Trophoblast cell (in vitro differentiated cells and primary cell): ENCODE data around the gene SNORC.

ENCODE experiments used
- DNase-seq, 2 donors: peaks; one replicate each; pipeline ENCODE4 v3.0.0-alpha.2; 2016
- H2AFZ ChIP-seq: 2 replicates; pipeline ENCODE4 v1.6.1; 2013; ENCODE audit warnings: low read length, moderate library complexity, mild to moderate bottlenecking; ENCODE audit not compliant: insufficient read depth, poor library complexity
- H2AK5ac ChIP-seq: 2 replicates; pipeline ENCODE4 v1.6.1; 2013; ENCODE audit warnings: mild to moderate bottlenecking, low read length
- H2BK120ac ChIP-seq: 2 replicates; pipeline ENCODE4 v1.6.1; 2013; ENCODE audit warnings: low read length, mild to moderate bottlenecking, moderate library complexity; ENCODE audit not compliant: insufficient read depth, poor library complexity
- H2BK12ac ChIP-seq: 2 replicates; pipeline ENCODE4 v1.6.1; 2013; ENCODE audit warnings: mild to moderate bottlenecking, low read length, moderate library complexity
- H2BK5ac ChIP-seq: 2 replicates; pipeline ENCODE4 v1.6.1; 2013; ENCODE audit warnings: low read length, low read depth, moderate library complexity, mild to moderate bottlenecking; ENCODE audit not compliant: poor library complexity
- H3K14ac ChIP-seq: 2 replicates; pipeline ENCODE4 v1.6.1; 2013; ENCODE audit warnings: mild to moderate bottlenecking, low read length
- H3K18ac ChIP-seq: 2 replicates; pipeline ENCODE4 v1.6.1; 2013; ENCODE audit warnings: mild to moderate bottlenecking, low read length
- H3K23ac ChIP-seq: 2 replicates; pipeline ENCODE4 v1.6.1; 2013; ENCODE audit warnings: low read length
- H3K27ac ChIP-seq: 2 replicates; pipeline ENCODE4 v1.5.1; 2013; ENCODE audit warnings: low read depth, mild to moderate bottlenecking, inconsistent platforms, low read length, moderate library complexity
- H3K27me3 ChIP-seq: 2 replicates; pipeline ENCODE4 v1.6.1; 2013; ENCODE audit warnings: inconsistent platforms, mild to moderate bottlenecking, low read length, moderate library complexity; ENCODE audit not compliant: insufficient read depth
- H3K36me3 ChIP-seq, 2 experiments: 1 replicate in 1 of 2; 2 replicates in 1 of 2; pipeline ENCODE4 v1.6.1; 2013; ENCODE audit warnings: low read length in 2 of 2, mild to moderate bottlenecking in 2 of 2, moderate library complexity in 1 of 2; ENCODE audit not compliant: insufficient read depth in 2 of 2, control insufficient read depth in 1 of 2
- H3K4ac ChIP-seq: 2 replicates; pipeline ENCODE4 v1.6.1; 2013; ENCODE audit warnings: low read depth, mild to moderate bottlenecking, low read length, moderate library complexity
- H3K4me1 ChIP-seq, 2 experiments: 1 replicate in 1 of 2; 2 replicates in 1 of 2; pipeline ENCODE4 v1.6.1; 2013; ENCODE audit warnings: low read length in 2 of 2, mild to moderate bottlenecking in 2 of 2, moderate library complexity in 1 of 2; ENCODE audit not compliant: insufficient read depth in 2 of 2, control insufficient read depth in 1 of 2
- H3K4me2 ChIP-seq: 2 replicates; pipeline ENCODE4 v1.6.1; 2013; ENCODE audit warnings: inconsistent platforms, mild to moderate bottlenecking, low read length, moderate library complexity
- H3K4me3 ChIP-seq: 2 replicates; pipeline ENCODE4 v1.5.1; 2013; ENCODE audit warnings: mild to moderate bottlenecking, low read depth, low read length, inconsistent platforms
- H3K79me1 ChIP-seq: one replicate; pipeline ENCODE4 v1.6.1; 2013; ENCODE audit warnings: low read length
- H3K79me2 ChIP-seq: 2 replicates; pipeline ENCODE4 v1.6.1; 2013; ENCODE audit warnings: low read length, mild to moderate bottlenecking; ENCODE audit not compliant: control insufficient read depth, insufficient read depth, poor library complexity
- H3K9ac ChIP-seq: 2 replicates; pipeline ENCODE4 v1.6.1; 2013; ENCODE audit warnings: mild to moderate bottlenecking, low read length
- H3K9me3 ChIP-seq: 2 replicates; pipeline ENCODE4 v1.6.1; 2013; ENCODE audit warnings: low read depth, mild to moderate bottlenecking, control low read depth, inconsistent platforms, low read length; ENCODE audit not compliant: insufficient read depth
- H4K12ac ChIP-seq: 2 replicates; pipeline ENCODE4 v1.6.1; 2013; ENCODE audit warnings: low read depth, mild to moderate bottlenecking, low read length, moderate library complexity
- H4K8ac ChIP-seq: 2 replicates; pipeline ENCODE4 v1.6.1; 2013; ENCODE audit warnings: low read depth, mild to moderate bottlenecking, low read length, moderate library complexity
- H4K91ac ChIP-seq: one replicate; pipeline ENCODE4 v1.6.1; 2013; ENCODE audit warnings: low read depth, mild to moderate bottlenecking, low read length, moderate library complexity
- WGBS: extraction: QIAGEN DNeasy Blood & Tissue Kit; methylation state at CpG from one replicate; pipeline ENCODE4 v1.1.7; 2013; ENCODE audit warnings: missing lambda C conversion rate; ENCODE audit not compliant: insufficient read length, insufficient coverage; ENCODE audit errors: extremely low coverage; 5-methylcytosine and 5-hydroxymethylcytosine counted together

The SNORC gene

GRCh38 chr2:232892221-232892620 lies 22.2 kb downstream of the SNORC start:
- Histone ChIP-seq H4K8ac (no peak overlapping the region), H3K4me3 (no peak overlapping the region), H3K9me3 (peaks cover 4% of the 10 kb centered on the region), H3K4ac (no peak overlapping the region), H3K4me2 (no peak overlapping the region), H3K4me1 (peaks cover 6 to 8% of the 10 kb centered on the region in 2 experiments), H2AFZ (no peak overlapping the region), H2BK12ac (no peak overlapping the region), H3K27me3 (no peaks in the 10 kb centered on the region), H2BK120ac (no peak overlapping the region), H3K79me1 (no peaks in the 10 kb centered on the region), H3K9ac (no peak overlapping the region), H2BK5ac (no peak overlapping the region), H3K27ac (no peak overlapping the region), H2AK5ac (no peak overlapping the region), H4K91ac (no peak overlapping the region), H3K23ac (no peak overlapping the region), H3K36me3 (no peaks in the 10 kb centered on the region), H3K79me2 (no peaks in the 10 kb centered on the region), H3K14ac (no peak overlapping the region), H4K12ac (no peak overlapping the region), H3K18ac (no peak overlapping the region)
- WGBS = no CpG with 5 or more reads among the region's 13 CpGs
- DNase-seq = no peak

DNA sequence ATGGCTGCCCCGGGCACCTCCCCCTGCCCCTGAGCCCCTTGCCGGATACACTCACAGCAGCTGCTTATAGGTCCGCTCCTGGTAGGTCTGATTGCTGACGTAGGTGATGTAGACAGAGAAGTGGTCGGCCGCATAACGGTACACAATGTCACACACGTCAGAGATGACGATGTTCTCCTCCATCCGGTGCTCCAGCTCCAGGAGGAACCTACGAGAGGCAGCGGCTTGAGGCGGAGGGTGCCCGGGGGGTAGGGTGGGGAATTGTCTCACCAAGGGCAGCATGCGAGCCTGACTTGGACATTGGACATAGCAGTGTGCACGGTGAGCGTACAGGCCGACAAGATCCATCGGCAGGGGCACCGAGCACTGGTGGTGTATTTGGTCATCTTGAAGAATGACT lies 22.8 kb downstream of the SNORC start:
- H3K27ac ChIP-seq = no peak overlapping the region
- no peak overlapping the region for H3K4me2 ChIP-seq
- H3K9ac ChIP-seq = no peak overlapping the region
- H2BK120ac ChIP-seq = no peak overlapping the region
- H3K14ac ChIP-seq = no peak overlapping the region
- no peak overlapping the region for H4K12ac ChIP-seq
- no peak overlapping the region for H3K18ac ChIP-seq
- H3K4me3 ChIP-seq = peak overlapping the region; percentile 48
- H3K27me3 ChIP-seq = no peaks in the 10 kb centered on the region
- H3K79me1 ChIP-seq = no peaks in the 10 kb centered on the region
- H3K79me2 ChIP-seq = no peaks in the 10 kb centered on the region
- H2BK5ac ChIP-seq = no peak overlapping the region
- no peaks in the 10 kb centered on the region for H3K36me3 ChIP-seq
- no peak overlapping the region for H4K8ac ChIP-seq
- DNase-seq = no peak
- no peak overlapping the region for H3K4ac ChIP-seq
- H2BK12ac ChIP-seq = no peak overlapping the region
- peaks cover 6 to 8% of the 10 kb centered on the region in 2 experiments for H3K4me1 ChIP-seq
- no peak overlapping the region for H2AK5ac ChIP-seq
- H3K23ac ChIP-seq = no peak overlapping the region
- H2AFZ ChIP-seq = no peak overlapping the region
- peaks cover 4% of the 10 kb centered on the region for H3K9me3 ChIP-seq
- no peak overlapping the region for H4K91ac ChIP-seq
- no CpG with 5 or more reads among the region's 20 CpGs for WGBS

DNA sequence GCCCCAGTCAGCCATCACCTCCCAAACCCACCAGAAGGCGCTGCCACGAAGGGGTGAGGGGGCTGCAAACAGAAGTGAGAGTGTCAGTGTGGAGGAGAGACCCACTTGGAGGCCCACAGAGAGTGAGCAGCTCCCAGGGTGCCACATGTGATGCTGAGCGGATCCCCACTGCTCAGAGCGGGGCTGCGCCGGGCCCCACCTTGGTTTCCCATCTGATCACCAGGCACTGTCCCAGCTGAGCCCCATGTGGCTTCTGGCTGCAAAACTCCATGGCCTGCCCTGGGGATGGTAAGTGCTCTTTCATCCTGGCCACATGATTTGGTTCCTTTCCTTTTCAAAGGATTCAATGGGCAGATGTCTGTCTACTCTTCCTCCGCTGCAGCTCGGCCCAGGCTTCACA lies 23.8 kb downstream of the SNORC start:
- Histone ChIP-seq H3K4me1 (peaks cover 6 to 8% of the 10 kb centered on the region in 2 experiments), H3K79me2 (no peaks in the 10 kb centered on the region), H3K27me3 (no peaks in the 10 kb centered on the region), H3K9me3 (peaks cover 2% of the 10 kb centered on the region), H2AFZ (no peak overlapping the region), H2AK5ac (no peak overlapping the region), H3K27ac (no peak overlapping the region), H3K4me3 (no peak overlapping the region), H2BK12ac (no peak overlapping the region), H4K12ac (no peak overlapping the region), H3K23ac (no peak overlapping the region), H3K18ac (no peak overlapping the region), H3K9ac (no peak overlapping the region), H2BK120ac (no peak overlapping the region), H3K4ac (no peak overlapping the region), H4K8ac (no peak overlapping the region), H4K91ac (no peak overlapping the region), H3K79me1 (no peaks in the 10 kb centered on the region), H3K14ac (no peak overlapping the region), H3K36me3 (no peaks in the 10 kb centered on the region), H2BK5ac (no peak overlapping the region), H3K4me2 (no peak overlapping the region)
- no peak for DNase-seq
- WGBS = no CpG with 5 or more reads among the region's 8 CpGs

DNA sequence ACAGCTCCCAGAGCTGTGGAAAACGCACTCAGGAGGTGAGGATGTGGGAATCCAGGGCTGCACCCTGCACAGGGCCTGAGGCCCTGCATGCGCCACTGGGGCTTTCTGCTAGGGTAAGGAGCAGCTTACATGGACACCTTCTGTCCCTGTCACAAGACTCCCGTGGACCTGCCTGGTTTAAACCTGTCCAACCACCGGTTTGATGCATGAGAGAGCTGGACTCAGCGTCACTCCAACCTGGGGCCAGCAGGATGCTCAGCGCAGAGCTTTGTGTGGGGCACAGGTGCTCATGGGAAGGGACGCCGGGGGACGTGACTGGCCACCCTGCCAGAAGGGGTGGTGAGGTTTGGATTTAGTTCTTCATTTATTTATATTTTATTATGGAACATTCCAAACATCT lies 24.2 kb downstream of the SNORC start:
- WGBS = no CpG with 5 or more reads among the region's 9 CpGs

More for the DNA sequence above, 24.2 kb downstream of the SNORC start:
- H3K36me3 ChIP-seq = no peaks in the 10 kb centered on the region
- DNase-seq = no peak
- H3K9ac ChIP-seq = no peak overlapping the region
- H3K23ac ChIP-seq = no peak overlapping the region
- H2AFZ ChIP-seq = no peak overlapping the region
- H3K4me3 ChIP-seq = no peak overlapping the region
- H3K18ac ChIP-seq = no peak overlapping the region
- peaks cover 6 to 8% of the 10 kb centered on the region in 2 experiments for H3K4me1 ChIP-seq
- H2BK12ac ChIP-seq = no peak overlapping the region
- H3K9me3 ChIP-seq = peaks cover 2% of the 10 kb centered on the region
- H3K27me3 ChIP-seq = no peaks in the 10 kb centered on the region
- no peak overlapping the region for H3K4ac ChIP-seq
- H3K4me2 ChIP-seq = no peak overlapping the region
- no peaks in the 10 kb centered on the region for H3K79me2 ChIP-seq
- no peak overlapping the region for H4K91ac ChIP-seq
- no peak overlapping the region for H2AK5ac ChIP-seq
- H2BK5ac ChIP-seq = no peak overlapping the region
- no peak overlapping the region for H3K27ac ChIP-seq
- no peak overlapping the region for H4K12ac ChIP-seq
- no peak overlapping the region for H4K8ac ChIP-seq
- H3K14ac ChIP-seq = no peak overlapping the region
- H2BK120ac ChIP-seq = no peak overlapping the region
- H3K79me1 ChIP-seq = no peaks in the 10 kb centered on the region
